Progenitor cell of endocrine pancreas (in vitro differentiated cells): Measurements from ENCODE around the gene CHST5. TPM values are rescaled to one million over a fixed set of nuclear protein-coding genes. Genes with fewer than 3 reads are reported as not detected.

ENCODE experiments used
- DNase-seq: peaks from one replicate; pipeline ENCODE4 v3.0.0; 2021; ENCODE audit warnings: low spot score; ENCODE audit not compliant: unreplicated experiment
- H3K27ac Mint-ChIP-seq: 2 replicates; pipeline ENCODE4 v1.8.0; 2021; ENCODE audit warnings: mild to moderate bottlenecking, moderate library complexity, mixed read lengths
- H3K27me3 Mint-ChIP-seq: 2 replicates; pipeline ENCODE4 v1.8.0; 2021; ENCODE audit warnings: mixed read lengths
- H3K36me3 Mint-ChIP-seq: 2 replicates; pipeline ENCODE4 v1.8.0; 2022; ENCODE audit warnings: mixed read lengths; ENCODE audit not compliant: insufficient read depth
- H3K4me1 Mint-ChIP-seq: 2 replicates; pipeline ENCODE4 v1.8.0; 2021; ENCODE audit warnings: low read depth, mixed read lengths
- H3K4me3 Mint-ChIP-seq: 2 replicates; pipeline ENCODE4 v1.8.0; 2021; ENCODE audit warnings: low read depth, mild to moderate bottlenecking, moderate library complexity, mixed read lengths
- H3K9me3 Mint-ChIP-seq: 2 replicates; pipeline ENCODE4 v1.8.0; 2021; ENCODE audit warnings: low read depth, mixed read lengths
- CTCF ChIP-seq: fragments of 200-600 bp; sonication (generic); IDR thresholded peaks from one replicate; pipeline ENCODE4 v1.5.0; 2021; ENCODE audit warnings: antibody characterized with exemption, mild to moderate bottlenecking; ENCODE audit not compliant: unreplicated experiment
- total RNA-seq: library from RNA; stranded (reverse); gene quantifications from 2 replicates; pipeline ENCODE4 v1.2.1, GENCODE V29; 2021

CHST5 gene
- total RNA-seq, 1 donor from 2014 or later = 0.93 TPM

GRCh38 chr16:75485230-75486013, 50.5 kb downstream of the CHST5 start:
- DNase-seq = no peak
- Mint-ChIP-seq H3K9me3 (no peaks in the 10 kb centered on the region), H3K27ac (peak overlapping the region; percentile 65), H3K4me3 (no peak overlapping the region), H3K36me3 (no peaks in the 10 kb centered on the region), H3K4me1 (no peaks in the 10 kb centered on the region), H3K27me3 (no peaks in the 10 kb centered on the region)
- no peak for TF ChIP-seq CTCF

- no peak overlapping the region for H3K27ac Mint-ChIP-seq
- H3K9me3 Mint-ChIP-seq = no peaks in the 10 kb centered on the region
- no peaks in the 10 kb centered on the region for H3K4me1 Mint-ChIP-seq
- no peaks in the 10 kb centered on the region for H3K36me3 Mint-ChIP-seq
- no peak overlapping the region for H3K4me3 Mint-ChIP-seq
- no peak for TF ChIP-seq CTCF
- DNase-seq = no peak
- H3K27me3 Mint-ChIP-seq = no peaks in the 10 kb centered on the region
Observed at GRCh38 chr16:75483222-75483621, 52.7 kb downstream of the CHST5 start.

GRCh38 chr16:75482434-75483205, 53.3 kb downstream of the CHST5 start:
- no peaks in the 10 kb centered on the region for H3K36me3 Mint-ChIP-seq
- DNase-seq = no peak
- no peak overlapping the region for H3K4me3 Mint-ChIP-seq
- H3K27ac Mint-ChIP-seq = peak overlapping the region; percentile 15
- H3K27me3 Mint-ChIP-seq = no peaks in the 10 kb centered on the region
- no peaks in the 10 kb centered on the region for H3K9me3 Mint-ChIP-seq
- TF ChIP-seq CTCF = no peak
- H3K4me1 Mint-ChIP-seq = no peaks in the 10 kb centered on the region

GRCh38 chr16:75481475-75481874, 54.4 kb downstream of the CHST5 start:
- no peak overlapping the region for H3K4me3 Mint-ChIP-seq
- no peak for DNase-seq
- no peaks in the 10 kb centered on the region for H3K27me3 Mint-ChIP-seq
- no peaks in the 10 kb centered on the region for H3K4me1 Mint-ChIP-seq
- no peak for TF ChIP-seq CTCF
- H3K9me3 Mint-ChIP-seq = no peaks in the 10 kb centered on the region
- no peak overlapping the region for H3K27ac Mint-ChIP-seq
- H3K36me3 Mint-ChIP-seq = no peaks in the 10 kb centered on the region

- no peaks in the 10 kb centered on the region for H3K27me3 Mint-ChIP-seq
Observed at GRCh38 chr16:75479421-75479990, 56.4 kb downstream of the CHST5 start.

More at GRCh38 chr16:75479421-75479990, 56.4 kb downstream of the CHST5 start:
- Mint-ChIP-seq H3K36me3 (no peaks in the 10 kb centered on the region), H3K4me3 (no peak overlapping the region), H3K9me3 (no peaks in the 10 kb centered on the region), H3K4me1 (no peaks in the 10 kb centered on the region), H3K27ac (no peak overlapping the region)
- TF ChIP-seq CTCF = no peak
- DNase-seq = no peak

Other genes starting within 250 kb of the CHST5 start
- gene CFDP1, start 102.6 kb downstream of the CHST5 start, total RNA-seq = 91.5 and 94.6 TPM in 2 replicates
- 57.4 and 61.6 TPM in 2 replicates for gene TMEM170A, start 71.4 kb downstream of the CHST5 start, total RNA-seq
- 7.7 and 8.4 TPM in 2 replicates for gene CHST6, start 40.7 kb downstream of the CHST5 start, total RNA-seq
- gene TMEM231, start 20.1 kb upstream of the CHST5 start, total RNA-seq = 10.8 and 13.1 TPM in 2 replicates
- 75.0 and 79.0 TPM in 2 replicates for gene GABARAPL2, start 30.3 kb upstream of the CHST5 start, total RNA-seq
- gene ADAT1, start 87.2 kb upstream of the CHST5 start, total RNA-seq = 61.2 and 65.8 TPM in 2 replicates
- 126 and 127 TPM in 2 replicates for gene KARS1, start 111.6 kb upstream of the CHST5 start, total RNA-seq
- gene TERF2IP, start 111.7 kb upstream of the CHST5 start, total RNA-seq = 42.1 and 43.0 TPM in 2 replicates
- gene CPHXL2, start 140.9 kb upstream of the CHST5 start, total RNA-seq = not detected in 2 replicates
- not detected in 2 replicates for gene DUXB, start 165.4 kb upstream of the CHST5 start, total RNA-seq
- not detected in 2 replicates for gene CPHXL, start 190.4 kb upstream of the CHST5 start, total RNA-seq